Fibroblast of mammary gland (primary cell): ENCODE measurements around the gene RBBP7.
A peak's percentile ranks its signal among the peaks of the same experiment; 100 is the strongest.

ENCODE experiments used
- DNase-seq: peaks from one replicate; pipeline ENCODE4 v3.0.0-alpha.2; 2010; ENCODE audit warnings: low read depth
- H3K4me3 ChIP-seq: 2 replicates; pipeline ENCODE4 v1.5.1; 2011; ENCODE audit warnings: low read depth, mild to moderate bottlenecking, low read length, moderate library complexity; ENCODE audit not compliant: control insufficient read depth
- CTCF ChIP-seq: conservative IDR thresholded peaks from 2 replicates; pipeline ENCODE4 v1.5.1; 2011; ENCODE audit warnings: low read depth, low read length, inconsistent platforms; ENCODE audit not compliant: control insufficient read depth, insufficient read depth

Gene RBBP7

GRCh38 chrX:16832301-16832700 is 37.9 kb downstream of the RBBP7 start:
- DNase-seq: no peak

GRCh38 chrX:16828124-16828908 is 41.8 kb downstream of the RBBP7 start:
- TF ChIP-seq CTCF: no peak

More at GRCh38 chrX:16832301-16832700, 37.9 kb downstream of the RBBP7 start:
- H3K4me3 ChIP-seq: no peak overlapping the region
- no peak for TF ChIP-seq CTCF

GRCh38 chrX:16827225-16827624 is 42.9 kb downstream of the RBBP7 start:
- TF ChIP-seq CTCF: no peak
- peak; percentile 55 for DNase-seq
- H3K4me3 ChIP-seq: no peak overlapping the region

More at GRCh38 chrX:16828124-16828908, 41.8 kb downstream of the RBBP7 start:
- no peak overlapping the region for H3K4me3 ChIP-seq
- peak; percentile 91 for DNase-seq

- no peak overlapping the region for H3K4me3 ChIP-seq
- DNase-seq: peak; percentile 77
- peak; percentile 67 for TF ChIP-seq CTCF
Observed at GRCh38 chrX:16826207-16826606, 44.0 kb downstream of the RBBP7 start.

- no peak overlapping the region for H3K4me3 ChIP-seq
- DNase-seq: peak; percentile 65
- TF ChIP-seq CTCF: no peak
Observed at GRCh38 chrX:16825264-16826035, 44.7 kb downstream of the RBBP7 start.

GRCh38 chrX:16822723-16823122 is 47.4 kb downstream of the RBBP7 start:
- no peak for TF ChIP-seq CTCF
- no peak overlapping the region for H3K4me3 ChIP-seq
- peak; percentile 85 for DNase-seq
